GM10266 (cell line): ENCODE results near the gene PLCH1.

Source experiments
- DNase-seq: peaks from one replicate; pipeline ENCODE4 v3.0.0; 2012; ENCODE audit errors: extremely low spot score
- TF ChIP-seq, protein P1 (sequence below): IDR thresholded peaks from 2 replicates; pipeline ENCODE4 v1.5.1; 2012; ENCODE audit warnings: mild to moderate bottlenecking, low read depth; ENCODE audit not compliant: control insufficient read depth, insufficient read depth; ENCODE audit errors: missing control alignments

The PLCH1 gene

GRCh38 chr3:155326901-155327300 is 418.0 kb downstream of the PLCH1 start:
- DNase-seq: no peak
- TF ChIP-seq, protein P1, sequence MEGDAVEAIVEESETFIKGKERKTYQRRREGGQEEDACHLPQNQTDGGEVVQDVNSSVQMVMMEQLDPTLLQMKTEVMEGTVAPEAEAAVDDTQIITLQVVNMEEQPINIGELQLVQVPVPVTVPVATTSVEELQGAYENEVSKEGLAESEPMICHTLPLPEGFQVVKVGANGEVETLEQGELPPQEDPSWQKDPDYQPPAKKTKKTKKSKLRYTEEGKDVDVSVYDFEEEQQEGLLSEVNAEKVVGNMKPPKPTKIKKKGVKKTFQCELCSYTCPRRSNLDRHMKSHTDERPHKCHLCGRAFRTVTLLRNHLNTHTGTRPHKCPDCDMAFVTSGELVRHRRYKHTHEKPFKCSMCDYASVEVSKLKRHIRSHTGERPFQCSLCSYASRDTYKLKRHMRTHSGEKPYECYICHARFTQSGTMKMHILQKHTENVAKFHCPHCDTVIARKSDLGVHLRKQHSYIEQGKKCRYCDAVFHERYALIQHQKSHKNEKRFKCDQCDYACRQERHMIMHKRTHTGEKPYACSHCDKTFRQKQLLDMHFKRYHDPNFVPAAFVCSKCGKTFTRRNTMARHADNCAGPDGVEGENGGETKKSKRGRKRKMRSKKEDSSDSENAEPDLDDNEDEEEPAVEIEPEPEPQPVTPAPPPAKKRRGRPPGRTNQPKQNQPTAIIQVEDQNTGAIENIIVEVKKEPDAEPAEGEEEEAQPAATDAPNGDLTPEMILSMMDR: no peak

DNA sequence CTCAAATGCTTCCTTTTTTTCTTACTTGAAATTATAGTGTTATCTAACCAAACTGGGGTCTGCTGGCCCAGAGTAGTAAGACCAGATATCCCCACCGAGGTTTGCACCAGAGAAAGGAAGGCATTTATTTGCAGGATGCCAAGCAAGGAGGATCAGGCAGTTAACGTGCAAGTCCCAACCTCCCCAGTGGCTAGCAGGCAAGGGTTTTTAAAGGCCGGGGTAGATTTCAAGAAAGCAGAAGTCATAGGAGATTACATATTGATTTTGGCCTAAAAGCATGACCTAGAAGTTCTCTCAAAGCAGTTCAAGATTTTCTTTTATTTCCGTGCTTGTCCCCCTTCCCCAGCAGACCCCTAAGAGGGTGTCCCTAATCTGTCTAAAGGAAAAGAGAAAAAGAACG is 418.6 kb downstream of the PLCH1 start:
- DNase-seq: no peak
- TF ChIP-seq, protein P1: no peak
